ENCODE measurements around the gene TTBK2. TPM values are rescaled to one million over a fixed set of nuclear protein-coding genes. Genes with fewer than 3 reads are reported as not detected.

TTBK2 gene
- total RNA-seq, 1 donor from 2014 or later = 7.9 TPM

DNA sequence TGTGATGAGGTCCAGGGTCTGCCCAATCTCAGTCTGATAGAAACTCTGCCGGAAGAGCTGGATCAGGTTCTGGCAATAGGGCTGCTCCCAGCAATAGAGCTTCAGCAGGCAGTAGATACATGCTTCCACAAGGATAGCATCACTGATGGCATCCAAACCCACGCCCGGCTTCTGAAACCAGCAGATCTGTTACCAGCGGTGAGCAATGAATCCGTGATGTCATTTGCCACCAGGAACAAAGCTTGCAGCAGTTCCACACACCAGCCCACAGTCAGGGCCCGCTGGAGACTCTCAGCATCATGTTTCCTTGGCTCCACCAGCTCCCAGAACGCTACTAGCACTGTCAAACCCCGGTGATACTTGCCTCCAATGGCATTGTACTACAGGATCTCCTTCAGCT is 19.3 kb upstream of the TTBK2 start:
- no peak for DNase-seq (ENCODE audit: low read depth)
- Histone ChIP-seq H3K27me3 (ENCODE audit: control insufficient read depth, insufficient read depth, low read length) (no peaks in the 10 kb centered on the region), H3K4me3 (ENCODE audit: low read depth, low read length) (no peak overlapping the region), H3K36me3 (ENCODE audit: control insufficient read depth, insufficient read depth, low read length) (no peaks in the 10 kb centered on the region)
- peak; percentile 23 for FAIRE-seq
- no peak for TF ChIP-seq CTCF (IDR thresholded peaks at IDR 0.05; ENCODE audit: insufficient read depth, low read length, severe bottlenecking)

GRCh38 chr15:42937143-42937542 is 16.6 kb upstream of the TTBK2 start:
- Histone ChIP-seq H3K27me3 (ENCODE audit: control insufficient read depth, insufficient read depth, low read length) (no peaks in the 10 kb centered on the region), H3K4me3 (ENCODE audit: low read depth, low read length) (no peak overlapping the region), H3K36me3 (ENCODE audit: control insufficient read depth, insufficient read depth, low read length) (no peaks in the 10 kb centered on the region)
- no peak for FAIRE-seq
- DNase-seq (ENCODE audit: low read depth) = no peak
- TF ChIP-seq CTCF (IDR thresholded peaks at IDR 0.05; ENCODE audit: insufficient read depth, low read length, severe bottlenecking) = no peak

GRCh38 chr15:42933886-42934667 is 13.5 kb upstream of the TTBK2 start:
- H3K27me3 ChIP-seq (ENCODE audit: control insufficient read depth, insufficient read depth, low read length) = no peaks in the 10 kb centered on the region
- H3K36me3 ChIP-seq (ENCODE audit: control insufficient read depth, insufficient read depth, low read length) = no peaks in the 10 kb centered on the region
- TF ChIP-seq CTCF (IDR thresholded peaks at IDR 0.05; ENCODE audit: insufficient read depth, low read length, severe bottlenecking) = no peak
- FAIRE-seq = no peak
- H3K4me3 ChIP-seq (ENCODE audit: low read depth, low read length) = no peak overlapping the region
- no peak for DNase-seq (ENCODE audit: low read depth)

- FAIRE-seq (no peak), DNase-seq (ENCODE audit: low read depth) (peak; percentile 79)
- TF ChIP-seq CTCF (IDR thresholded peaks at IDR 0.05; ENCODE audit: insufficient read depth, low read length, severe bottlenecking) = no peak
- Histone ChIP-seq H3K36me3 (ENCODE audit: control insufficient read depth, insufficient read depth, low read length) (no peaks in the 10 kb centered on the region), H3K4me3 (ENCODE audit: low read depth, low read length) (no peak overlapping the region), H3K27me3 (ENCODE audit: control insufficient read depth, insufficient read depth, low read length) (no peaks in the 10 kb centered on the region)
Observed at GRCh38 chr15:42932833-42933515, 12.4 kb upstream of the TTBK2 start.

DNA sequence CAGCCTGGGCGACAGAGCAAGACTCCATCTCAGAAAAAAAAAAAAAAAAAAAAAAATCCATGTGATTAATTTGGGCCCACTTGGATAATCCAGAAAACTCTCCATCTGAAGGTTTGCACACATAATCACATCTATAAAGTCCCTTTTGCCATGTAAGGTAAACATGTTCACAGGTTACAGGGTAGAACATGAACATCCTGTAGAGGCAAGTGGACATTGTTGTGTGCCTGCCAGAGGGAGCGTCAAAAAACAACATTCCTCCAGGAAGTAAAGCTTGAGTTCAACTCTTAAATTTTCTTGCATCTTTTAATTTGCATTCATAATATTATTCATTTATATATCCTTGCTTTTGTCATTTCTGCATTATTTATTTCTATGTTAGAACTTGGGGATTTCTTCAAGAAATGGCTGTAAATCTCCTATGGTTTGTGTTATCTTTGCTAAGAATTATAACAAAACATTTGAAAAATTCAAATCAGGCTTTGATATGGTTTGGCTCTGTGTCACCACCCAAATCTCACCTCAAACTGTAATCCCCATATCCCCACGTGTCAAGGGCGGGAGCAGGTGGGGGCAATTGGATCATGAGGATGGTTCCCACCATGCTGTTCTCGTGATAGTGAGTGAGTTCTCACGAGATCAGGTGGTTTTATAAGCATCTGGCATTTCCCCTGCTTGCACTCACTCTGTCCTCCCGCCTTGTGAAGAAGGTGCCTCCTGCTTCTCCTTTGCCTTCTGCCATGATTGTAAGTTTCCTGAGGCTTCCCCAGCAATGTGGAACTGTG is 11.3 kb upstream of the TTBK2 start:
- no peaks in the 10 kb centered on the region for H3K36me3 ChIP-seq (ENCODE audit: control insufficient read depth, insufficient read depth, low read length)
- H3K4me3 ChIP-seq (ENCODE audit: low read depth, low read length) = no peak overlapping the region
- TF ChIP-seq CTCF (IDR thresholded peaks at IDR 0.05; ENCODE audit: insufficient read depth, low read length, severe bottlenecking) = no peak
- no peaks in the 10 kb centered on the region for H3K27me3 ChIP-seq (ENCODE audit: control insufficient read depth, insufficient read depth, low read length)
- DNase-seq (ENCODE audit: low read depth) (no peak), FAIRE-seq (no peak)
